HK-2 (cell line): ENCODE measurements around the gene CARS2.
A peak's percentile ranks its signal among the peaks of the same experiment; 100 is the strongest.
"Not testable (repeated sequence)": the region's sequence is repeated elsewhere in the genome, so short reads cannot be mapped to it uniquely, and the experiment has no call there.

Experiments
- DNase-seq: peaks from one replicate; pipeline ENCODE4 v3.0.0-alpha.2; 2018; ENCODE audit not compliant: unreplicated experiment

The CARS2 gene

GRCh38 chr13:110638814-110639806 lies 66.8 kb downstream of the CARS2 start:
- no peak for DNase-seq

DNA sequence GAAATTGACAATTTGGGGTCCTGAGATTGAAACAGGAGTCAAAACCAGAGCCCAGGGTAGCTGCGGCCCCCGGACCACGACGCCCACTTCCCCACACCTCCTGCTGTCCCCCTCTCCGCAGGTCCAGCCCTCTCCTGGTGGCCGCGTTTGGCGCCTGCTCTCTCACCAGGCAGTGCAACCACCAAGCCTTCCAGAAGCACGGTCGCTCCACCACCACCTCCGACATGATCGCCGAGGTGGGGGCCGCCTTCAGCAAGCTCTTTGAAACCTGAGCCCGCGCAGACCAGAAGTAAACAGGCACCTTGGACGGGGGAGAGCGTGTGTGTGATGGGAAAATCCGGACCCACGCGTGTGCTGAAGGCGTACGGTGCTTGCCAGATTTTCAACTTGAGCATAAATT lies 67.7 kb downstream of the CARS2 start:
- no peak for DNase-seq

DNA sequence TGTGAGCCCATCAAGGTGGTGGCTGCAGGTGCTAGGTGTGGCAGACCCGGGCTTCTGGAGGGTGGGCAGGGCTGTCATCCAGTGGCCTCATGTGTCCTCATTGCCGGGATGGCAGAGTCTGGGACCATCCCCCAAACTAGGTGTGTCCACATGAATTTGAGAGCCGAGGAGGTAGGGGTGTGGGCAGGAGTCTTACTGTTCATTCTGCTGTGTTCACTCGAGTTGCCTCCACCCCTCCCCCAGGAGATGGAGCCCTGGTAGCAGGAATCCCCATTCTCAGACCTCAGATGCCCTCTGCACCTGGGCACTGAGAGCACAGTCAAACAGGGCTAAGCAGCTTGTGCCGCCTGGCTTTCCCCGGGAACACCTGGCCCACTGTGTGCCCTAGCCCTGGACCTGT lies 68.2 kb downstream of the CARS2 start:
- DNase-seq: no peak

GRCh38 chr13:110637275-110637674 lies 68.6 kb downstream of the CARS2 start:
- DNase-seq: no peak

DNA sequence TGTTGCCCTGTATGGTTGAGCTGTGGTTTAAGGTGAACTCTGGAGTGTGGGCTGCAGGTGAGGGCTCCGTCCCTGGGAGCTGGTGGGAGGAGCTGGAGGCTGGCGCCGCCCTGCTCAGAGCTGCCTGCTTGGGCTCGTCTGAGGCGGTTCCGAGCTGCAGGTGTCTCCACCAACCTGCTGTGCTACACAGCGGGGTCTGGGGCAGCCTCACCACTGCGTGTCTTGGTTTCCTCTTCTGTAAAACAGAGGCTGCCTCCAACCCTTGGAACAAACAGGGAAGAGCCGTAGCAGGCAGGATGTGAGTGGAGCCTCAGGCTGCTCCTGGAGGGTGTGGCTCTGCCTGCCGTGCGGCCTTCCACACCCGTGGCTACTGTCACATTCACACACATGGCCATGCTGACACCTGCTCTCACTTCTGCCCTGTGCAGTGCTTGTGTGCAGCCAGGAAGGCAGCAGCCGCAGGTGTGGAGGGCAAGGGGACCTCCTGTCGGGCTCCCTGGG lies 69.2 kb downstream of the CARS2 start:
- DNase-seq: no peak

DNA sequence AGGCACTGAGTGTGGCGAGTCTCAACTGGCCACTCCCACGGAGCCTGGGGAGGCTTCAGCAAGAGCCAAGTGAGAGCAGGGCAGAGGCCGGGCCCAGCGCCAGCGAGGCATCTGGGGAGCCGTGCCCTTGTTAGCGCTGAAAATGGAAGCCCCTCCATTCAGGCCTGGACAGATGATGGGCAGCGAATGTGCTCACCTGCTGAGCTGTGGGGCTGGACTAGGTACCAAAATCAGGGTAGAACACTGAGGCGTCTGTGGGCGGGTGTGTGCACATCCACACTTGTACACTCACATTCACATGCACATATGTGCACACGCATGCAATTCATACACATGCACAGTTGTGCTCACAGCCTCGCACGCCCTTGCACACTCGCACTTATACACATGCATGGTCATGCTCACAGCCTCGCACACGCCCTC lies 69.9 kb downstream of the CARS2 start:
- no peak for DNase-seq

DNA sequence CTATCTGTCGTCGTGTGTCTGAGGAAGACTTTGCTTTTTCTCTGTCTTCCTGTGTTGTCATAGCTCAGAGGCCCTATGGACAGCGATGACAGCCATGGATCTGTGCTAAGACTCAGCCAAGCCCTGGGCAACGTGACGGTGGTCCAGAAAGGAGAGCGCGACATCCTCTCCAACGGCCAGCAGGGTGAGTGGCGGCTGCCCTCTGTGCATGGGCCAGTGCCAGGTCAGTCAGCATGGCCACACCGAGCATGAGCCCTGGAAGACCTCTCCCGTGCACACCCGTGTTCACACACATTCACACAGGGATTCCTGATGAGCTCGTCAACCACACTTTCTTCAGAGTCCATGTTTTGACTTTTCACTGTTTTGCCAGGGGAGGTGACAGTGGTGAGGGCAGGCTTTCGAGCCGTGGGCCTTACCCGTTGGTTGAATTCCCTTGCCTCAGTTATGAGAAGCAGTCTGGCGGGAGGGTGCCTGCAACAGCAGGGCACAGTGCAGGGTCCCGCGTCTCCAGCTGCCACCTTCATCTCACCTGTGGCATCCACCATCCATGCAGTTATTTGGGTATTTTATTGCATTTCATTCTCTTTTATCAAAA lies 70.4 kb downstream of the CARS2 start:
- no peak for DNase-seq

DNA sequence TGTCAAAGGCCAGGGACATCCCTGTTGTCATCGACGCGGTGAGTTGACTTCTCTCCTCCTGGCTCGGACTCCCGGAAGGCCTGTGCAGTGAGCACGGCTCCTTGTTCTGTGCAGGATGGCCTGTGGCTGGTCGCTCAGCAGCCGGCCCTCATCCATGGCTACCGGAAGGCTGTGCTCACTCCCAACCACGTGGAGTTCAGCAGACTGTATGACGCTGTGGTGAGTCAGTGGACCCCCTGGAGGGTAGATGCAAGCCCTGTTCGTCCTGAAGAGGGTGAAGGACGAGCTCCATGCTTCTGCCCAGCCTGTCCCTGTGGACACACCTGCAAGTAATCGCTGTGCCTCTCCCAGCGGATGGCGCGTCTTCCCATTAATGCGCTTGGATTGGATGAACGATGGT lies 71.4 kb downstream of the CARS2 start:
- DNase-seq: peak; percentile 70

DNA sequence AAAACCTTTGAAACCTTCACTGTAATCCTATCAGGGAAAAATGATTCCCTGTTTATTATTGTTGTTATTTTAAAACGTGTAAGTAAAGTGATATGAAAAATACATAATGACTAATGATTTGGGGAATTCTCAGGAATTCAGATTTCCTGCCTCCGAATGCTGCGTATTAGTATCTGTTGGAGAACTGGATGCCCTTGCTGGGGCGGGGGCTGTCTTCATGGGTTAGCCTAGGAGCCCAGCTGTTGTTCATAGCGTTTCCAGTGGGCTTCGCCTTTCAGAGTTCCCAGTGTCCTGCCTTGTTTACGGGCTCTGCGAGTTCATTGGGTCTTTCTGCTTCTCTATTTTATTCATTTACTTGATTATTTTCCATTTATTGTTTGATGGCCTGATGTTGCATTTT lies 72.1 kb downstream of the CARS2 start:
- no peak for DNase-seq

DNA sequence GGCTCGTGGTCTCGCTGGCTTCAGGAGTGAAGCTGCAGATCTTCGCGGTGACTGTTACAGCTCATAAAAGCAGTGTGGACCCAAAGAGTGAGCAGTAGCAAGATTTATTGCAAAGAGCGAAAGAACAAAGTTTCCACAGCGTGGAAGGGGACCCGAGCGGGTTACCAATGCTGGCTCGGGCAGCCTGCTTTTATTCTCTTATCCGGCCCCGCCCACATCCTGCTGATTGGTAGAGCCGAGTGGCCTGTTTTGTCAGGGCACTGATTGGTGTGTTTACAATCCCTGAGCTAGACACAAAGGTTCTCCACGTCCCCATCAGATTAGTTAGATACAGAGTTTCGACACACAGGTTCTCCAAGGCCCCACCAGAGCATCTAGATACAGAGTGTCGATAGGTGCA lies 73.7 kb downstream of the CARS2 start:
- not testable (repeated sequence) for DNase-seq

DNA sequence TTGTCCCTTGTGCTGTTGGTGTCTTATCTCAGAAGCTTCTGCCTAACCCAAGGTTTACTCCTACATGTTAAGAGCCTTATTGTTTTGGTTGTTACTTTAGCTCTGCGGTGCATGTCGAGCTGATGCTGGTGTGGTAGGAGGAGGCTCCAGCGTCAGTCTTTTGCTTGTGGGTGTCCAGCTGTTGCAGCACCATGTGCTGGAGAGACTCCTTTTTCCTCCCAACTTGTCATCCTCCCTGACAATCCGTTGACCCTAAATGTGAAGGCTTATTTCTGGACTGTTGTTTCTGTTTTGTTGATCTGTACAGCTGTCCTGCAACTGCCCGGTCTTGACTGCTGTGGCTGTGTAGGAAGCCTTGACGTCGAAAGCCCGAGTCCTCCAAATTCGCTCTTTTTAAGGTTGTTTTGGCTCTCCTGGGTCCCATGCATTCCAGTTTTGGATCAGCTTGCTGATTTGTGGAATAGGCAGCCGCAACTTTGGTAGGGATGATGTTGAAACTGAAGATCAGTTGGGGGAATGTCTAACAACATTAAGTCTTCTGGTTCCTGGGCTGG lies 75.3 kb downstream of the CARS2 start:
- no peak for DNase-seq

- DNase-seq: no peak
Measured at GRCh38 chr13:110629735-110630134, 76.2 kb downstream of the CARS2 start.

DNA sequence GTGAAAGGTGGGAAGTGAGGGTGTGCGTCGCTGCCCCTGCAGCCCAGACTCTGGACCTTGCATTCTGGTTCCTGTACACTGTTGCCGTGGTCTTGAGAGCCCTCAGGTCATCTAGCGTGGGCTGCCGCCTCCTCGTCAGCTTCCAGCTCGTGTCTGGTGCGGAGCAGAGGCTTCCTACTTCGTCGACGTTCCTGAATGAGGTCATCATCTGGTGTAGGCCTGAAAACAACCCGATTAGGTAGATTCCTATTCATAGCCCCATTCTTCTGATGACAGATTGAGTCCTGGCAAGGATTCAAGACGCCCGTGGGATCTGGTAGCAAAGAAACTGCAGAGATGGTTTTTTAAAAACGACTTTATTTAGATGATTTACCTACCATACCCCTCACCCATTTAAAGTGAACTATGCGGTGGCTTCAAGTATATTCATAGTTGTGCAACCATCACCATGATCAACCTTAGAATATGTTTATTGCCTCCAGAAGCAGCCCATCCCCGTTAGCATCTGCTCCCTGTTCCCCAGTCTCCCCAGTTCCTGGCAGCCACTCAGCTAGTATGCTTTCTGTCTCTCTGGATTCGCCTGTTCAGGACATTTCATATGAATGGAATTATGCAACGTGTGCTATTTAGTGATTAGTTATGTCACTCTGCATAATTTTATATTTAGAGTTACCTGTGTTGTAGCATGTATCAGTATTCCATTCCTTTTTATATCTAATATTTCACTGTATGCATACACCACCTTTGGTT lies 76.8 kb downstream of the CARS2 start:
- no peak for DNase-seq

DNA sequence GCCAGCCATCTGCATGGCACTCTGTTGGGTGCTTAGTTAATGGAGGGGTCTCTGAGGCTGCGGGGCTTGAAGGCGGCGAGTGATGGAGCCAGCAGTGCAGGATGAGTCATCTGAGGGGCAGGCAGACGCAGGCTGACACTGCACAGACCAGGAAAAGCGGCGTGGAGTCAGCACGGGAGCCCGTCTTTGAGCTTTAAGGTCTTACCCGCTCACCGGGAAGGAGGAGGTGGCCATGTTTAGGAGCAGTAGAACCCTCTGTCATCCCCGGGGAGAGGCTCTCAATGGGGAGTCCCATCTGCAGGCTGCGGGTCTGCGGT lies 77.5 kb downstream of the CARS2 start:
- DNase-seq: no peak

GRCh38 chr13:110627761-110628476 lies 78.0 kb downstream of the CARS2 start:
- DNase-seq: no peak

GRCh38 chr13:110627351-110627750 lies 78.6 kb downstream of the CARS2 start:
- DNase-seq: no peak

DNA sequence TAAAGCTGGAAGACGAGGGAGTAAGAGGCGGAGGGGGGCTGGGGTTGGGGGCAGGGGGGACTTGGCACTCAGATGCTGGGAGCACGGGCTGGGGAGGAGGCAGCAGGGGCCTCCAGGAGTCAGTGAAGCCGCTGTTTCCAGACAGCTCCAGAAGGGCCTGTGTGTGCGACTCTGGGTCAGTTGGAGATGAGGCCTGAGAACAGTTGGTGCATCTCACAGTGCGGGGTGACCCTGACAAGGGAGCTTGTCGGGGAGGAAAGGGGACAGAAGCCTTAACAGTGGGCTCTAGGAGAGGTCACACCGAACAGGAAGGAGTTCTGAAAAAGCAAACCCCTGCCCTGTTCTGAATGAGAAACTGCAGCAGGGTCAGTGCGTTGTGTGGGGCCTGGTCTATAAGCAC lies 79.4 kb downstream of the CARS2 start:
- DNase-seq: no peak

DNA sequence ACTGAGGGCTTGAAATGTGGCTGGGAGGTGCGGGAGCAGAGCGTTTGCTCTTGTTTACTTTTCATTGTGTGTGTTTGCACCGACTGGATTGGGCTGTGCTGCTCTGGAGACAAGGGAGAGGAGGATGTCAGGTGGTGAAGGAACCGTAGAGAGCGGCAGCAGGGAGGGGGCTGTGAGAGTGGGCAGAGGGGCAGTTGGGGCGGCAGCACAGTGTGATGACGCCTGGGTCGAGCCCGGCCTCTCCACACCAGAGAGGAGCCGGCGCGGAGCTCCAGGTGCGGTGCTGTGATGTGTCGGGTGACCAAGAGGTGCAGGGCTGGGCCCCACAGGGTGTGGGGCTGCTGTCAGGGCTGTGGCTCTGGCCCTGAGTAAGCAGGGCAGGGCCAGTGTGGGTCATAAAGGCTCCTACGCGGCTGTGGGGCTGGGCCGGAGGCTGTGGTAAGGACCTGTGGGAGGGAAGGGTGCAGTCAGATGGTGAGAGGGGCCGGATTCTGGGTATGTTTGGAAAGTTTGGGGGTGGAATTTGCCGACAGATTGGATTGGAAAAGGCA lies 80.1 kb downstream of the CARS2 start:
- no peak for DNase-seq

DNA sequence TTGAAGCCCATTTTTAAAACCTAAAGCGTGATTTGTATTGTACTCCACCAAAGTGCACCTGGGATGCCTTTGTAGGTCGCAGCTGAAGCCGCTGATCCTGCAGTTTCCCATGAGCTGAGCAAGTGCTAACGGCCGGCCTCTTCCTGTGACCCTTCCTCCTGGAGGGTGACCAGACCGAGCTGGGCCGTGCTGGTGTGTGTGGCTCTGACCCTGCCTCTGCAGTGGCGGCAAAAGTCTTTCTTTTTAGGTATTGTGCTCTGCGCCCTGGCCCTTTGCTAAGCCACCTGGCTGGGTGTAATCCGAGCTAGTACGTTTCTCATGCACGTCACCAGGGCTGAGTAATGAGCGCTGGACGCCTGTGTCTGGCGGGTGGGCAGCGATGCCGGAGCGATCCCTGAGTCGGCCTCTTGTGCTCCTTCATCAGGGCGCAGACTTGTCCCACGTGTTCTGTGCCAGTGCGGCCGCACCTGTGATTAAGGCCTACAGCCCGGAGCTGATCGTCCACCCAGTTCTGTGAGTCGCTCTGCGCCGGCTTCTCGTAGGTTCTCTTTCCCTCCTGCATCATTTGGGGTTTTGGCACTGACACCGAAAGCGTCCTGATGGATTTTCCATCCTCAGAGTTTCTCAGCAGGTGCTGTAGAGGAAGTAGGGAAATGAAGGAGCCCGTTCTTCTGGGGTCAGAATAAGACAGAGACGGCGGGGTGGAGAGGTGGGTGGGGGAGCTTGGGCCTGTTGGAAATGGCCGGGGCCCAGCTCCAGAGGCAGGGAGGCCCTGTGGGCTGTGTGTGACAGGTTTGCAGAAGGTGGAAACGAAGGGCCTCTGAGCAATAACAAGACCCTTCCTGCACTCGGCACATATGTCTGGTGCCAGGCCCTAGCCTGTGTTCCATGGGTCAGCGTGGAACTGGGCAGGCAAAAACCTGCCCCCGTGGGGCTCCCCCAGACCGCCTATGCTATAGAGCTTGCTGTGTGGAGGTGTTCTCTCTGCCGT lies 80.9 kb downstream of the CARS2 start:
- no peak for DNase-seq

DNA sequence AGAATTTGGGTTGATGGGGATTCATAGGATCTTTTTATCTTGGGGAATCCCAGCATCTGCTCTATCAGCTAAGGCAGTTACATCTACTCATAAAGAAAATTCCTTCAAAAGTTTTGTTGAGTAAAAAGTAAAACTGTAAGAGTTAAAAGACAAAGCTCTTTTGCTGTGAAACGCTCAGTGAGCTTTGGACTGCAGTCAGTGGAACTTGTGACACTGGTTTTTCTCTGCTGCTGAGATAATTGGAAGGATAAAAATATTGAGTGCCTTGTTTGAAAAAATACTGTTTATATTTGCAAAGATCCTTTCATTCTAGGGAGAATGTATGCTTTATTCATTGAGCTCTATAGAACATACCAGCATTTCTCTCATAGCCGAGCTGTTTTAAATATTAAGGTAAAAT lies 85.3 kb downstream of the CARS2 start:
- no peak for DNase-seq
